GM19372 (cell line): ENCODE data around the gene TPK1.
"Not testable (repeated sequence)": the region's sequence is repeated elsewhere in the genome, so short reads cannot be mapped to it uniquely, and the experiment has no call there.

ENCODE experiments used
- ATAC-seq: cut with Tn5 transposase; IDR thresholded peaks from one replicate; pipeline ENCODE4 v1.9.1; 2021; ENCODE audit warnings: mild to moderate bottlenecking, low read depth, moderate library complexity; ENCODE audit not compliant: unreplicated experiment

The TPK1 gene

DNA sequence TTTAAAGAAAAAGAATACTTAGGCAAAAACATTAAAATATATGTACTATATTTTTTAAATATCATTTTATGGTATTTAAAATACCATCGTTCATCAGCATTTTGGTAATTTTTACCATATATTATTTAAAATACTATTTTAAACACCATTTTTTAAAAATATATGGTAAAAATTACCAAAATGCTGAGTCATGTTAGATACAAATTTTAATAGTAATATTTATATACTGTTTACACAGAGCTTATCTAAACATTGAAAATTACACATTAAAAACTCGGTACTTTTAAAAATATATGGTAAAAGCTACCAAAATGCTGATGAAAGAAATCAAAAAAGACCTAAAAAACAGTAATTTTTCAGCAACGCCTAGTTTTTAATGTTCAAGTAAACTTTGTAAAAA, 105.6 kb downstream of the TPK1 start:
- no peak for ATAC-seq

DNA sequence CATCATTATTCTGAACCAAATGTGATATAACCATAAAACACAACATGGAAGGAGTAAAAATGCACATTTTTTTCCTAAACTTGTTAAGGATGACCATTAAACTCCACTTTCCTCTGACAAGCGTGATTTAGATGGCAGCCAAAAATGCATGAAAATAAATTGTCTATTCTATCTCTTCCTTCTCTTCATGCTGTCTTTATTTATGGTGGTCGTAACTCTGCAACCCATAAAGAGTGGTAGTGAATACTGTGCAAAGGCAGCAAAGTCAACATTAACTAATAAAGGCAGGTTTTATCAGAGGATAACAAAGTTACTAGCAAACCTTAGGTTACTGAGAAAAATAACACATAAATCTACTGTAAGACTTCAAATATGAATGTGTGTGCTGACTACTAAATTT, 106.6 kb downstream of the TPK1 start:
- ATAC-seq, result no peak

DNA sequence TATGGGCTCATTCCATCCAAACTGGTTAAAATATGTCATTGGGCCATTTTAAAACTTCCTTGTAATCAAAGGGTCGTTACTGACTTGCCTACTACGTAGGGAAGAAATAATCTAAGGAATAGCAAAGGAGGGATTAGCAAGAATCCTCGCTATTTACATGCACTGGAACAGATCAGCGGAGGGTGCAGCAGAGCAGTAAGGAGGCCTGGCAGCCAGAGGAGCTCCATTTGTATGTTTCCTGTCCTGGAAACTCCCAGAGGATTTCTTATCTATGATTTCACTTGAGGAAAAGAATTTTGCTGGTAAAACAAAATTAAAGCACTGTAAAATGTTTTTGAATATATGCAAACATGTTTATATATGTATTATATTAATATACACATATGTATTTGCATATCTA, 107.3 kb downstream of the TPK1 start:
- ATAC-seq, result no peak

DNA sequence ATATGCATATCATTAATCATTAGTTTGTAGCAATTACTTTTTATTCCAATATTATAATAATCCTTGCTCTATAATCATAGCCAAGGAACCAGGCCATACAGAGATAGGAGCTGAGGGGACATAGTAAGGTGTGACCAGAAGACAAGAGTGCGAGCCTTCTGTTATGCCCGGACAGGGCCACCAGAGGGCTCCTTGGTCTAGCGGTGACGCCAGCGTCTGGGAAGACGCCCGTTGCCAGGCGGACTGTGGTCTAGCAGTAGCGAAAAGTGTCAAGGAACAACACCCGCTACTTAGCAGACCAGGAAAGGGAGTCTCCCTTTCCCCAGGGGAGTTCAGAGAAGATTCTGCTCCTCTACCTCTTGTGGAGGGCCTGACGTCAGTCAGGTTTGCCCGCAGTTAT, 109.0 kb downstream of the TPK1 start:
- not testable (repeated sequence) for ATAC-seq

DNA sequence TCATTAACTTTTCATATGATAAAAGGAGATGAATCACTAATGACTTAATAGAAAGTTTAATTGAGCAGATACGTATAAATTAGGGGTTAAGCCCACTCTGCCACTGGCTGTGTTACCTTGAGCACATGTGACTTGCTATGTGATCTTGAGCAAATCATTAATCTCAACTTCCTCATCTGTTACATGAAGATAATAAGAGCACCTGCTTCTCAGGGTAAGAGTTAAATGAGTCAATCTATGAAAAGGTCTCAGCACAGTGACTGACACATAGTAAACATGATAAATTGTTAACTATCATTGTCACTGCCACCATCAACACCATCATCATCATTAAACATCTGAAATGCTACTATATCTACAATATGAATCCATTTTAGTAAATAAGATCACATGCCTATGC, 110.8 kb downstream of the TPK1 start:
- peak; percentile 99 for ATAC-seq

DNA sequence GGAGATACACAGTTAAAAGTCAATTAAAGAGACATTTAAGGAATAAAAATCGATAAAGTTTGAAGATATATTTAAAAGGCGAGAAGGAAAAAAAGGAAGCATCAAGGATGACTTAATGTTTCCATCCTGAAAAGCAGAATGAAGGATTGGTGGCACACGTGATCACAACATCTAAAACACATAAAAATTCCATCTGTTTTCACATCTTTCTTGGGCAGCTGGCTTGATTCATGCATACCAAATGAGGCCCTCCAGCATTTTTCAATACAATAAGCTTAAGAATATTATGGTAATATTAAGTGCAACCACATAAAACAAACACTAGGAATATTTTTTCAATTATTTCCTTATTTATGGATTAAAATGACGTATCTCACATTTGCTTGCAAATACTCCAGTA, 112.6 kb downstream of the TPK1 start:
- no peak for ATAC-seq

DNA sequence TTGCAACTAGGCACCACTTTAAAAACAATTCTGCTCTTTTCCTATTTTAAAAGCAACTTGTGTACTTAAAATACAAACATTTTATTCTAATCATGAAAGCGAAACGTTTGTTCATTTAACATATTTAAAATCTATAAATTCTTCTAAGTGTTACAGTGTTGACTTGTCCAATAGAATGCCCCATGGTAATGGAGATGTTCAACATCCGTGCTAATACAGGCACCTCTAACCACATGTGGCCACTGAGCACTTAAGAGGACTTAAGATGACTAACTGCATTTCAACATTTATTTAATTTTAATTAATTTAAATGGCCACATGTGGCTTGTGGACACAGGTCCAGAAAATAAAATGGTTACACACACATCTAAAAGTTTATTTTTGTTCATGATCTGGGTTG, 115.1 kb downstream of the TPK1 start:
- no peak for ATAC-seq

DNA sequence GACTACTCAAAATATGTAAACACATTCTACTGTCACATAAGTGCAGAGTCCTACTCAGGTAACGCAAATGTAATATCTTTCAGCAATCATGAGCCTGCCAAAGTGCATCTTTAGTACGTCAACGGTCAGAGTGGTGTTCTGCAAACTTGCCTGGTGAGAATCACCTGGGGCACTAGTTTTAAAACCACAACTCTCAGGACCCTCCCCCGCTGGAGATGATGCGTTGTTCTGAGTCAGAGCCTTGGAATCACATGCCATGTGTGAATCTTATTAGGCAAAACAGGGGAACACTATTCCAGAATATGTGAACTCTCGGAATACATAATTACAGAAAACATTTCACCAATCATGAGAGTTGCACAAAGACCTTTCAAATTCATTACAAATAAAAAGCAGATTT, 115.7 kb downstream of the TPK1 start:
- no peak for ATAC-seq

DNA sequence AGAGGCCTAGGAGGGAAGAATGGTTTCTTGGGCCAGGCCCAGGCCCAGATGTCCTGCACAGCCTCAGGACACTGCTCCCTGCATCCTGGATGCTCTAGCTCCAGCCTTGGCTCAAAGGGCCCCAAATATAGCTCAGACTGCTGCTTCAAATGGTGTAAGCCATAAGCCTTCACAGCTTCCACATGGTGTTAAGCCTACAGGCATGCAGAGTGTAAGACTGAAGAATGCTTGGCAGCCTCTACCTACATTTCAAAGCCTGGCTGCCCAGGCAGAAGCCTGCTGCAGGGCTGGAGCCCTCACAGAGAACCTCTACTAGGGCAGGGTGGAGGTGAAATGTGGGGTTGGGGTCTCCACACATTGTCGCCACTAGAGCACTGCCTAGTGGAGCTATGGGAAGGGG, 118.1 kb downstream of the TPK1 start:
- no peak for ATAC-seq

DNA sequence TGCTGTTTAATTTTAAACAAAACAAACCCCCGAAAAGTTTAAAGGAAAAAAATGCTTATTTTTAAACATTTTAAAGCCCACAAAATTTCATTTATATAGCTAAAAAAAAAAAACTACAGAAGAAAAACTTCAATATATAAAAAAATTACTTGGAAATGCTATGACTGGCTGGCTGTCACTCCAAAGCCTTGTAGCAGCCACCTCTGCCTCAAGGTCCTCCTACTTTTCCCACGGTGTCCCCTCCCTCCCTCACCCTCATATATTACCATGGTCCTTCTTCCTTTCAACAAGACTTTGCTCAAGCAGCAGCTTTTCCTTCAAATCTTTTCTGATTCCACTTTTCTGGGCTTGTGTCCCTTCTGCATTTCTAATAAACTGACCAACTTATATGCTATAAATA, 122.0 kb downstream of the TPK1 start:
- no peak for ATAC-seq

DNA sequence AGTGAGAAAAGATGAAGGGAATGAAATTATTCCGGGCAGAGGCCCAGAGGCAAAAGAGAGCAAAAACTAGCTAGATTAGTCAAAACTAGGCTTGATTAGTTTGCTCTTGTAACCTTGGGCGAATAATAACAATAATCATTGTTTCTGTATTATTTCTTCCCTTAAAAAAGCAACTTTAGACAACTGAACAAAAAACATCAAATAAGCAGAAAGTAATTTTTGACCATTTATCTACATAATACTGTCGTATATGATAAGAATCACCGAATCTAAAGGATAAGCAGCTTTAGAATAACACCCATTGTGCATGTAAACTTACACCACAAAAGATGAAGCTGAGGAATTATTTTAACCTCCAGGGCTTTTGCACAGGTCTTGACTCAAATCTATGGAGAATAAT, 125.1 kb downstream of the TPK1 start:
- ATAC-seq, result no peak

DNA sequence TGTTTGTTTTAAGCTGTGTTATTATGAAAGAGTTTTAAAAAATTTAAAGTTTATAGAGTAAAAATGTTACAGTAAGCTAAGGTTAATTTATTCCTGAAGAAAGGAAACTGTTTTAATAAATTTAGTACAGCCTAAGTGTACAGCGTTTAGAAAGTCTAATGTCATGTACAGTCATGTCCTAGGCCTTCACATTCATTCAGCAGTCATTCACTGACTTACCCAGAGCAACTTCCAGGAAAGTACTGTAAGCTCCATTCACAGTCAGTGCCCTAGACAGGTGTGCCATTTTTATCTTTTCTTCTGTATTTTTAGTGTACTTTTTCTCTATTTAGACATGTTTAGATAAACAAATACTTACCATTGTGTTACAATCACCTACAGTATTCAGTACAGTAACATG, 126.8 kb downstream of the TPK1 start:
- ATAC-seq, result no peak

DNA sequence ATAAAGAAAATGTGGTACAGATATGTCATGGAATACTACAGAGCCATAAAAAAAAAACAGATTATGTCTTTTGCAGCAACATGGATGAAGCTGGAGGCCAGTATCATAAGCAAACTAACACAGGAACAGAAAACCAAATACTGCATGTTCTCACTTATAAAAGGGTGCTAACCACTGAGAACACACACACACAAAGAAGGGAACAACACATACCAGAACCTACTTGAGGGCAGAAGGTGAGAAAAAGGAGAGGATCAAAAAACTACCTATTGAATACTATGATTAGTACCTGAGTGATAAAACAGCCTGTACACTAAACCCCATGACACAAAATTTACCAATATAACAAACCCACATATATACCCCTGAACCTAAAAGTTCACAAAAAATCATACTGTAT, 144.6 kb downstream of the TPK1 start:
- no peak for ATAC-seq

DNA sequence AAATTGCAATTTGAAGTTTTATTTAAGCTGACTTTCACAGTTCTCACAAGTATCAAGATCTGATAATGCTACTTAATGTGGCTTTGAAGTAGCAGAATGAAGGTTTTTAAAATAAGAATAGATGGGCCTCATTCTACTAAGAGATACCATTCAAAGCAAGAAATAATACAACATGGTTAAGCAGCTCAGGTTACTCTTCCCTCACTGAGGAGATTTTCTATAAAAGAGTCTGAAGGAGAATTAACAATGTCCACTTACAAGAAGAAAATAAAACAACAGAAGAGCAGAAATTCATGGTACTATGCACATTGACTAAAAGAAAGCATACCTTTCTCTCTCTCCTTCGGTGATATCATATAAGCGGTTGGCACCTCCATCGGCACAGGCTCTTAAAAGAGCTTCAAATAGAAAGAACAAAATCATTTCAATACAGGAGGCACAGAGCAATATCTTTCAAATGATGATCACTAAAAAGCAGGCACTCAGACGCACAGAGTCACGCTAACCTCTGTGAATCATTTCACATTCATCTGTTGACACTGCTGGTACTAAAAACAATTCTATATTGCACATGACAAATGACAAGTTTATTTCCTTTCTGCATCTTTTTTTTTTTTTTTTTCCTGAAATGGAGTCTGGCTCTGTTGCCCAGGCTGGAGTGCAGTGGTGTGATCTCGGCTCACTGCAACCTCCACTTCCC, 153.1 kb downstream of the TPK1 start:
- no peak for ATAC-seq

DNA sequence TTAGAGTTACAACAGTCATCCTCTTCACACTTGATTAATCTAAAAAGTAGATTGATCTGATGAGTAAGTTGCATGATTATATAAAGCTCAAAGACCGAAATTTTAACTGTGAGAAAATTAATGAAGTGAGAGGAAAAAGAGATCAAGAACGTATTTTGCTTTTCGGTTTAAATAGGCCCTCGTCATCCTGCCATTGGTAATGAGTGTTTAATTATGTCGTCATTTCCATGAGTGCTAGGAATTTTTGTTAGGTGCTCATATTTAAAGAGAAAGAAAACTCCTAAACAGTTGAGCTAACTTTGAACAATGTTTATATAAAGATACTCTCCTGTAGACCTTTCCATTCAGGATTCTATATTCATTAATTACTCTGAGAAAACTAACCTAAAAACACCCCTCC, 159.4 kb downstream of the TPK1 start:
- no peak for ATAC-seq

DNA sequence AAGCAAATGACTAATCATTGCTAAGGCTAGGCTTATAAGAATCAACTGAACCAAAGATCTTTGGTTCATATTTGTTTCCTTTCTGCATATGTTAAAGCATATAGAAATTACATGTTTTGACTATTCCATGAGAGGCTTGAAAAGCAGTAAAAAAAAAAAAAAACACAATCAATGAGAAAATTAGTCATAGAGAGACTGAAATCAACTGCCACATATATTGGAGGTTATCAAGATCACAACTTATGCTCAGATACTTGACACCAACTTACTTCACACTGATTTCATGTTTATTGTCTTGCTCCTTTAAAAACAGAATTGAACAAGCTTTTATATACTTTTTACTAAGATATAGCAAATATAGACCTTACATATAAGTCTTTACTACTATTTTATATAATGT, 161.3 kb downstream of the TPK1 start:
- no peak for ATAC-seq

DNA sequence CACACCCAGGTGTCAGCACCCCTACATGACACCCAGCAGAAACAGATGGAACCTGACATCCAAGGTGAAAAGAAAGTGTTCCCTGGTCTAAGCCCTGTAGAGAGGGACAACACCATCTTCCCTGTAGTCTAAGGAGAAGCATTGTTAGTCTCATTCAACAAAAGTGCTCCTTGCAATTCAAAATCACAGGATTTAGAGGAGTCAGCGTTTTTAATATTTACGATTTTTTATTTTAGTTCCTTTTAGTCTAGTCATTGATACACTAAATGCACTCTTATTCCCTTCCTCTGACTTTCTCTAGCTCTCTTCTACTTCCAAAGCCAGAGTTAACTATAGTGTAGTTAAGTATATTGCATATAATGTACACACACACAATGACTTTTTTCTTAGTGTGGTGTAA, 163.0 kb downstream of the TPK1 start:
- no peak for ATAC-seq

DNA sequence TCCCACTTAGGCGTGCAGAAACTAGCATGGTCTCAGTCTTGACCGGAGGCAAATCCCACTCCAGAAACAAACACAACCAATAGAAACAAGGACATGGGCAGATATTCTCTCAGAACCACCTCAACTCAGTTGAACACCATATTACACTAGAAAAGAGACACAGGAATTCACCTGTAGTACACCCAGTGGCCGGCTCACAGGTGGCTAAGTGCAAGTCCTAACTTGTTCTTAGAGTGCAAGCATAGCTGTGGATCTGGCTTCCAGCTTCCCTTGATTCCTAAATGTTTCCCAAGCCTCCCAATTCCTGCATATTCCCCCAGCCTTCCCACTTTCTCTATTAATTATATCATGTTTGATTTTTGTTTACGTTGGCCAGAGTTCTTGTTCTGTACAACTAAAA, 164.4 kb downstream of the TPK1 start:
- no peak for ATAC-seq

DNA sequence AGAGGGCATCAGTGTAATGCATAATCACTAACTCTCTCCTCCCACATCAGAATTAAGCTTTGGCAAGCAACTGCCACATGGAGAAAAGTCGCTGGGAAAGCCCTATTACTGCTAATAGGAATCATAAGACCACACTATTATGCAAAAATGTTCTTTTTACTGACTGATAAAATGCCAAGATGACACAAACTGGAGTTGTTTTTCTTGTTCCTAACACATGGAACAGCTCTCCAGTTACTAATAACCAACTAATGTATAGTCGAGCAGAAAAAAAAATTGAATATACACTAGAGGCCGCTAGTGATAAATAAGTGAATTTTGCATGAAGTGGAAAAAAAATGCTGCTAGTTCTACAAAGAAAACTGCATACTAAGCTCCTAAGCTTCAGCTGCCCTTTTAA, 165.6 kb downstream of the TPK1 start:
- no peak for ATAC-seq

DNA sequence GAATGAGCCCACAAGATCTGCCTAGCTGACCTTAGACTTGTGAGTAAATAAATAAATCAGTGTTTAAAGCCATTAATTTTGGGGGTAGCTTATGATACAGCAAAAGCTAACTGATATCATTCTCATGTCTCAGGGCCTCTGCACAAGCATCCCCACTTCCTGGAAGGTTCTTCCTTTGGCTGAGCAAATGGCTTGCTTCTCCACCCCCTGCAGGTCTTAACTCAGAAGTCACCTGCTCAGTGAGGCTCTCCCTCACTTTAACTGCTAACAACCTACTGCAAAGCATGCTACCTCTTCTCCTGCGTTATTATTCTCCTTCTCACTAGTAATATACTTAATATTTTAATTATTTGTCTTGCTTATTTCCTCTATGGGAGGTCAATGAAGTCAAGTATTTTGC, 167.3 kb downstream of the TPK1 start:
- ATAC-seq, result no peak

DNA sequence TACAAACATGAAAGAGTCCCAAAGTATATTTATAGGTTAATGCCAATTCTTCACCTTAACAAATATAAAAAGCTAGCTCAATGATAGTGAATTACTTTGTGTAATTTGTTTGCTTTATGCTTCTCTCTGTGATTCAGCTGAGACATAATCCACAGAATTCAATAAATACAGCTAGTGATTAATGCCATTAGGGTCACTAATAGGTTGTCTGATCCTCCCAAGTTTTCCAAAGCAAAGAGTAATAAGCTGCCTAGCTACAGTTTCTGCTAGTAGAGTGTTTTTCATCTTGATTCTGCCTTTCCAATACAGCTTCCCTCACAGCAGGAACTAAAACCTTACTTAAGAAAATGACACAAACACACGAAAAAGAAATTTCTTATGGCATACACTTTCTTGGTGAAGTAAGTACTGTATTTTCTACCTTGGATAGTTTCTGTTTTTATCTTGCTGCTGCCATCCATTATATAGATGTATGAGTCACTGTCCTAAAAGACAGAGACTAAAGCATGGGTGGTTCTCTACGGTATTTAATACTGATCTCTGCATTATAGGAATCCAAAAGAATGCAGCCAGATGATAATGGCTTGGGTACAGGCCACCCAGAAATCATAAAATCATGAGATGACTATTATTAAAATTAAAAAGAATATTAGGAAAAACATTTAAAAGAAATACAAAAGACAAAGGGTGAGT, 170.0 kb downstream of the TPK1 start:
- no peak for ATAC-seq

DNA sequence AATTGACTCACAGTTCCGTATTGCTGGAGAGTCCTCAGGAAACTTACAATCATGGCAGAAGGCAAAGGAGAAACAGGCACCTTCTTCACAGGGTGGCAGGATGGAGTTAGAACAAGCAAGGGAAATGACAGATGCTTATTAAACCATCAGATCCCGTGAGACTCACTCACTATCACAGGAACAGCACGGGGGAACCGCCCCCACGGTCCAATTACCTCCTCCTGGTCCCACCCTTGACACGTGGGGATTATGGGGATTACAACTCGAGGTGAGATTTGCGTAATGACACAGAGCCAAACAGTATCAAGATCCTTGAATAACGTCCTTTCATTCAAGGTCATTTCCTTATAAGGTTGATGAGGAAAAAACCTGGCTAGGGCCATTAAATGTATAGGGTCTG, 176.6 kb downstream of the TPK1 start:
- no peak for ATAC-seq
